Measurements from ENCODE around the gene LMAN1L. TPM values are rescaled to one million over a fixed set of nuclear protein-coding genes. Genes with fewer than 3 reads are reported as not detected.

LMAN1L gene
- total and polyA plus RNA-seq, 3 donors from 2014 or later, result 2.2 to 4.6 (median 4.3) TPM

DNA sequence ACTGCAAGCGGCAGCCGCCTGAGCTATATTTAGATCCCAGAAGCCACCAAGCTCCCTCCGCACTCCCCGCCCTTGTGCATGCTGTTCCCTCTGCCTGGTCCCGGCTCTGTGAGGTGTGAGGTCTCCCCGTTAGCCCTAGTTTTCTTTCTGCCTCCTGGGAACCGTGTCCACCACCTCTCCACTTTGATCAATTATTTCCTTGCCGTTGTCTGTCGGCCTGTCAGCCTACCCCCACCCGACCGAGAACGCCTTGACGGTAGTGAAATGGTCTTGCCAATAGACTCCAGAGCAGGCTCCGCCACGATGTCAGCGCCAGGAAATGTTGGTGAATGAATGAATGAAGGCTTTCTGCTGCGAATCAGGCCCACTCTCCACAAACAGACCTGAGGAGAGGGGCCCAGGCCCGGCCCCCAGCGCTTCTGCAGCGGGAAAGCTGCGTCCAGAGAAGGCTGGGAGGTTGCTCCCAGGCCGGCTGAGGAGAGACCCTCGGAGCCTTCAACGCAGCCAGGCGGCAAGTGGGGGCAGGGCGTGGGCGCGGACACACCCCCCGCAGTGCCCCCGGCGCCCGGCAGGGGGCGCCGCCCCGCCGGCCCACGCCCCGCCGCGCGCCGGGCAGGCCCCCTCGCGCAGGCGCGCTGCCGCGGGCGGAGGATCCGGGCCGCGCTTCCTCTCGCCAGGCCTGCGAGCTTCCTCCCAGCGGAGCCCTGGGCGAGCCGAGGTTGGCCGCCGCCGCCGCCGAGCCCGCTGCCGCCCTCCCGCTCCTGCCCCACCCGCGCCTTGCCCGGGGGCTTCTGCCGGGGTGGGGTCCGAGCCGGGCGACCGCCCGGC lies 31.0 kb upstream of the LMAN1L start, which contains the start of gene CSK:
CSK (plus strand) TSS at position 650 of the 828 bp plus-strand sequence. CDS start 16,218 bp downstream, outside the sequence.
- H3K4me1 ChIP-seq, result peaks cover 49% of the 10 kb centered on the region
- peak; percentile 68 for DNase-seq
- no peaks in the 10 kb centered on the region for H3K9me3 ChIP-seq
- intact Hi-C loops (cut with DNase I; ENCODE audit: low total_unique reads), result loop anchor here (5.0 kb wide), 1 partner anchor 61 kb away; the partner anchor contains the start of gene ULK3
- H3K36me3 ChIP-seq (ENCODE audit: low read depth, missing control alignments), result no peaks in the 10 kb centered on the region
- no peak for TF ChIP-seq POLR2A (IDR thresholded peaks at IDR 0.05)
- TF ChIP-seq, protein P1, sequence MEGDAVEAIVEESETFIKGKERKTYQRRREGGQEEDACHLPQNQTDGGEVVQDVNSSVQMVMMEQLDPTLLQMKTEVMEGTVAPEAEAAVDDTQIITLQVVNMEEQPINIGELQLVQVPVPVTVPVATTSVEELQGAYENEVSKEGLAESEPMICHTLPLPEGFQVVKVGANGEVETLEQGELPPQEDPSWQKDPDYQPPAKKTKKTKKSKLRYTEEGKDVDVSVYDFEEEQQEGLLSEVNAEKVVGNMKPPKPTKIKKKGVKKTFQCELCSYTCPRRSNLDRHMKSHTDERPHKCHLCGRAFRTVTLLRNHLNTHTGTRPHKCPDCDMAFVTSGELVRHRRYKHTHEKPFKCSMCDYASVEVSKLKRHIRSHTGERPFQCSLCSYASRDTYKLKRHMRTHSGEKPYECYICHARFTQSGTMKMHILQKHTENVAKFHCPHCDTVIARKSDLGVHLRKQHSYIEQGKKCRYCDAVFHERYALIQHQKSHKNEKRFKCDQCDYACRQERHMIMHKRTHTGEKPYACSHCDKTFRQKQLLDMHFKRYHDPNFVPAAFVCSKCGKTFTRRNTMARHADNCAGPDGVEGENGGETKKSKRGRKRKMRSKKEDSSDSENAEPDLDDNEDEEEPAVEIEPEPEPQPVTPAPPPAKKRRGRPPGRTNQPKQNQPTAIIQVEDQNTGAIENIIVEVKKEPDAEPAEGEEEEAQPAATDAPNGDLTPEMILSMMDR (IDR thresholded peaks at IDR 0.05), result peak; percentile 44 to 94 (median 52)
- no peaks in the 10 kb centered on the region for H3K27me3 ChIP-seq
- peak within 1 kb of the TSS; percentile 55 to 88 for H3K27ac ChIP-seq
- 0 to 1% methylated on average over 16 to 57 of the region's 74 CpGs for WGBS, 2 donors
- H3K4me3 ChIP-seq, result peak within 1 kb of the TSS; percentile 85 to 93

DNA sequence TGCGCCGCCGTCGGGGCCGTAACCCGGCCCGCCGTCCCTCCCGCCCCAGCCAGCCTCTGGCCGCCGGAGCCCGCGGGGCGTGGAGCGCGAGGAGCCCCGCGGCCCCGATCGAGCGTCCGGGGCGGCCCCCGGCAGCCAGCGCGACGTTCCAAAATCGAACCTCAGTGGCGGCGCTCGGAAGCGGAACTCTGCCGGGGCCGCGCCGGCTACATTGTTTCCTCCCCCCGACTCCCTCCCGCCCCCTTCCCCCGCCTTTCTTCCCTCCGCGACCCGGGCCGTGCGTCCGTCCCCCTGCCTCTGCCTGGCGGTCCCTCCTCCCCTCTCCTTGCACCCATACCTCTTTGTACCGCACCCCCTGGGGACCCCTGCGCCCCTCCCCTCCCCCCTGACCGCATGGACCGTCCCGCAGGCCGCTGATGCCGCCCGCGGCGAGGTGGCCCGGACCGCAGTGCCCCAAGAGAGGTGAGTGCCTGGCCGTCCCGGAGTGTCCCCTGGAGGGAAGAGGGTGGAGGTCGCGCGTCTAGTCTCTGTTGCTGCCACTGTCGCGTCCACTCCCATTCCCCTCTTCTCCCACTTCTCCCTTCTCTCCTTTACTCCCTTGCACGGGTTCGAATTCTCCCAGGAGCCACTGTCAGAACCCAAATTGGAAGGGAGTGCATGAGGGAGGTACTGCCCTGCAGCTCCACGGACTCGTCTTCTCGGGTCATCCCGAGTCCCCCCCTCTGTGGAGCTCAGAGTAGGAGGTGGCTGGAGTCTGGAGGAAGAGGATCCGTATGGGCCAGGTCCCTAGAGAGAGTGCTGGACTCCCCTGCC lies 30.2 kb upstream of the LMAN1L start:
- Histone ChIP-seq H3K4me1 (peaks cover 46% of the 10 kb centered on the region), H3K36me3 (ENCODE audit: low read depth, missing control alignments) (no peaks in the 10 kb centered on the region), H3K9me3 (no peaks in the 10 kb centered on the region), H3K4me3 (peak overlapping the region; percentile 85 to 93), H3K27me3 (no peaks in the 10 kb centered on the region), H3K27ac (peak overlapping the region; percentile 55 to 88)
- intact Hi-C loops (cut with DNase I; ENCODE audit: low total_unique reads), result loop anchor here (5.0 kb wide), 1 partner anchor 60 kb away; the partner anchor contains the start of gene ULK3
- 0 to 1% methylated on average over 27 to 42 of the region's 72 CpGs for WGBS, 2 donors
- peak; percentile 36 for DNase-seq
- TF ChIP-seq POLR2A (IDR thresholded peaks at IDR 0.05), result no peak
- TF ChIP-seq, protein P1 (IDR thresholded peaks at IDR 0.05), result no peak

DNA sequence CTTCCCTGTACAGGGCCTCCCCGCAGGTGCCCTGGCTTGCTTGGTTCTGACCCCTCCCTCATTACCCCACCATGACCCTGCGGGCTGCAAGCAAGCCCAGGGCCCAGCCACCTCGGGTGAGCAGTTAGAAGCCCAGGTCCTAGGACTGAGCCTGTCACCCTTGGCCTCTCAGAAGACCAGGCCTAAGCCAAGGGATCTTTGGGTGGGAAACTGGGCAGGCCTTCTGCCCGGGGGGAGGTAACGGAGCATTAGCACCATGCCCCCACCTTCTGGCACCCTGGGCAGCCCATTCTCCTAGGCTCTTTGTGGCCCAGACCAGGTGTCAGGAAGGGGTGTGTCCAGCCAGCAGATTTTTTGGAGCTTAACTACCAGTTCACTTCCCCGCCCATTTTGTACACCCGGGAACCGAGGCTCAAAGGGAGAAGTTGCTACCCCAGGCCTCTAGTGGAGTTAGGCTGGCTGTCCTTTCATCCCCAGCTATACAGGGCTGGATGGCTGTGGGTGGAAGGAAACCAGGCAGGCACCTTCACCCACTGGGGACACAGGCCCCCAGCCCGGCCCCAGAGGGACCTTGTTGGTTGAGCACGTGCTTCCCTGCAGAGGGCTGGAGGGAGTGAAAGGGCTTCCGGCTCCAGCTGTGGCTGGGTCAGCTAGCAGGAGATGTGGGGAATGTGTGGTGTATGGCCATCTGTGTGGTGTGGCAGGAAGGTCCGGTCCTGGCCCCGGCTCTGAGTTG lies 29.4 kb upstream of the LMAN1L start:
- Histone ChIP-seq H3K27ac (peak overlapping the region; percentile 55 to 88), H3K9me3 (no peaks in the 10 kb centered on the region), H3K27me3 (no peaks in the 10 kb centered on the region), H3K36me3 (ENCODE audit: low read depth, missing control alignments) (no peaks in the 10 kb centered on the region), H3K4me3 (peak overlapping the region; percentile 85 to 93), H3K4me1 (peaks cover 51% of the 10 kb centered on the region)
- no peak for TF ChIP-seq POLR2A (IDR thresholded peaks at IDR 0.05)
- TF ChIP-seq, protein P1 (IDR thresholded peaks at IDR 0.05), result no peak
- DNase-seq, result no peak
- intact Hi-C loops (cut with DNase I; ENCODE audit: low total_unique reads), result loop anchor here (5.0 kb wide), 1 partner anchor 59 kb away; the partner anchor contains the start of gene ULK3
- 5 to 20% methylated on average over 8 to 13 of the region's 13 CpGs for WGBS, 2 donors

DNA sequence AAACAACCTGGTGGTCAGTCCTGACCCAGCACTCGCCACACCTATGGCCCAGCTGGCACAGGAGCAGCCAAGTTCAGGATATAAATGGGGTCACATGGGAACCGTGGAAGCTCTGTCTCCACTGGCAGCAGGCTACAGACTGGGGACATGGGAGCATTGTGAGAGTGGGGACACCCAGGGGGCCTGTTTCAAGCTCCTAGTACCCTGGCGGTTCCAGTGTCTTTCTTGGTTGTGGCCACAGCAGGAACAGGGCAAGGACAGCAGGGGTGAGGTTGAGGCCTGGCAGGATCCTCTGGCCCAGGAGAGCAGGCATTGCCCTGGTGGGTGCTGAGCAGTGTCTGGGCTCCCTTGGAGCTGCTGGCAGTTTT lies 28.8 kb upstream of the LMAN1L start:
- H3K4me3 ChIP-seq, result no peak overlapping the region
- TF ChIP-seq, protein P1 (IDR thresholded peaks at IDR 0.05), result no peak
- no peak for TF ChIP-seq POLR2A (IDR thresholded peaks at IDR 0.05)
- no peak overlapping the region for H3K27ac ChIP-seq
- 54 to 75% methylated on average over 1 to 3 of the region's 3 CpGs for WGBS, 2 donors
- no peaks in the 10 kb centered on the region for H3K9me3 ChIP-seq
- peaks cover 47% of the 10 kb centered on the region for H3K4me1 ChIP-seq
- intact Hi-C loops (cut with DNase I; ENCODE audit: low total_unique reads), result loop anchor here (5.0 kb wide), 1 partner anchor 59 kb away; the partner anchor contains the start of gene ULK3
- DNase-seq, result no peak
- H3K27me3 ChIP-seq, result no peaks in the 10 kb centered on the region
- no peaks in the 10 kb centered on the region for H3K36me3 ChIP-seq (ENCODE audit: low read depth, missing control alignments)
